GM18909 (cell line): ENCODE measurements around the gene KIF15.
A peak's percentile ranks its signal among the peaks of the same experiment; 100 is the strongest.
"Not testable (repeated sequence)": the region's sequence is repeated elsewhere in the genome, so short reads cannot be mapped to it uniquely, and the experiment has no call there.

Experiments
- ATAC-seq: cut with Tn5 transposase; IDR thresholded peaks from one replicate; pipeline ENCODE4 v1.9.1; 2021; ENCODE audit warnings: mild to moderate bottlenecking; ENCODE audit not compliant: unreplicated experiment, poor library complexity

Gene KIF15

GRCh38 chr3:44761424-44762169 lies at the start of gene KIF15, which contains the start of gene KIAA1143:
Gene KIF15, plus strand, starts transcription at chr3:44761794. Its CDS starts 72 bp downstream, at chr3:44761866.
Gene KIAA1143, minus strand, starts transcription at chr3:44761619. Its CDS starts 17 bp downstream, at chr3:44761602.
- peak; percentile 90 for ATAC-seq

- no peak for ATAC-seq
These were observed 49.0 kb upstream of the KIF15 start, which contains the start of gene ZNF502 for GRCh38 chr3:44712455-44713075. Gene ZNF502, plus strand, starts transcription at chr3:44712660. Its CDS starts 7,602 bp downstream, at chr3:44720262.

- no peak for ATAC-seq
These were observed 40.1 kb upstream of the KIF15 start for GRCh38 chr3:44721231-44722102.

- ATAC-seq = no peak
These were observed 39.5 kb upstream of the KIF15 start for GRCh38 chr3:44722103-44722401.

GRCh38 chr3:44729384-44729910 lies 32.1 kb upstream of the KIF15 start, which contains the start of gene ZNF501:
Gene ZNF501, plus strand, starts transcription at chr3:44729635. Its CDS starts 4,787 bp downstream, at chr3:44734422.
- peak; percentile 79 for ATAC-seq

GRCh38 chr3:44734646-44735168 lies 26.9 kb upstream of the KIF15 start:
- ATAC-seq = no peak

GRCh38 chr3:44761101-44761423 lies 532 bp upstream of the KIF15 start:
- ATAC-seq = no peak

- no peak for ATAC-seq
These were observed 630 bp downstream of the KIF15 start for GRCh38 chr3:44762170-44762677.

GRCh38 chr3:44762690-44763089 lies 1.1 kb downstream of the KIF15 start:
- no peak for ATAC-seq

- ATAC-seq = no peak
These were observed 2.7 kb downstream of the KIF15 start for GRCh38 chr3:44764248-44764647.

GRCh38 chr3:44771424-44772098 lies 10.0 kb downstream of the KIF15 start:
- no peak for ATAC-seq

- no peak for ATAC-seq
These were observed 10.5 kb downstream of the KIF15 start for GRCh38 chr3:44772099-44772442.

GRCh38 chr3:44782891-44783290 lies 21.3 kb downstream of the KIF15 start:
- no peak for ATAC-seq

GRCh38 chr3:44795197-44795596 lies 33.6 kb downstream of the KIF15 start:
- no peak for ATAC-seq

- no peak for ATAC-seq
These were observed 40.4 kb downstream of the KIF15 start for GRCh38 chr3:44802011-44802410.

GRCh38 chr3:44803298-44803697 lies 41.7 kb downstream of the KIF15 start:
- peak; percentile 79 for ATAC-seq

- ATAC-seq = no peak
These were observed 44.4 kb downstream of the KIF15 start for GRCh38 chr3:44805960-44806359.

- no peak for ATAC-seq
These were observed 53.2 kb downstream of the KIF15 start for GRCh38 chr3:44814751-44815150.

GRCh38 chr3:44816334-44816733 lies 54.7 kb downstream of the KIF15 start:
- not testable (repeated sequence) for ATAC-seq

GRCh38 chr3:44821206-44821605 lies 59.6 kb downstream of the KIF15 start:
- not testable (repeated sequence) for ATAC-seq
